Esophagus muscularis mucosa (tissue), 4 donors: ENCODE data around the gene S100A14. TPM values are rescaled to one million over a fixed set of nuclear protein-coding genes. Genes with fewer than 3 reads are reported as not detected.

ENCODE experiments used
- DNase-seq: peaks from one replicate; pipeline ENCODE4 v3.0.0-alpha.2; 2017; ENCODE audit errors: extremely low spot score
- H3K27ac ChIP-seq, 4 donors: fragments of 200-600 bp; sonication (generic); replicated peaks in 1 of 4; 1 replicate in 3 of 4; 2 replicates in 1 of 4; pipeline ENCODE4 v1.5.1; 2016 to 2019; ENCODE audit warnings: mild to moderate bottlenecking in 1 of 4
- H3K27me3 ChIP-seq, 4 donors: fragments of 200-600 bp; sonication (generic); one replicate each; pipeline versions ENCODE4 v1.5.1 to v1.6.0; 2016 to 2019
- H3K36me3 ChIP-seq, 4 donors: fragments of 200-600 bp; sonication (generic); one replicate each; pipeline ENCODE4 v1.5.1; 2016 to 2019
- H3K4me1 ChIP-seq, 4 donors: fragments of 200-600 bp; sonication (generic); one replicate each; pipeline ENCODE4 v1.5.1; 2016 to 2019
- H3K4me3 ChIP-seq, 4 donors: fragments of 200-600 bp; sonication (generic); 1 replicate in 2 of 4; 2 replicates in 2 of 4; pipeline ENCODE4 v1.5.1; 2016 to 2019; ENCODE audit warnings: mild to moderate bottlenecking in 4 of 4, moderate library complexity in 1 of 4
- H3K9me3 ChIP-seq, 4 donors: fragments of 200-600 bp; sonication (generic); 1 replicate in 3 of 4; 2 replicates in 1 of 4; pipeline ENCODE4 v1.5.1; 2016 to 2019
- EP300 ChIP-seq: sonication (generic); formaldehyde crosslinking; IDR thresholded peaks from one replicate; pipeline ENCODE4 v1.6.1; 2017; ENCODE audit warnings: antibody characterized with exemption
- POLR2A ChIP-seq: fragments of 450-650 bp; IDR thresholded peaks from one replicate; pipeline ENCODE4 v1.6.1; 2017; ENCODE audit warnings: antibody characterized with exemption, moderate library complexity, mild to moderate bottlenecking, low read depth
- POLR2AphosphoS5 ChIP-seq, 2 donors: sonication (generic); formaldehyde crosslinking; IDR thresholded peaks; one replicate each; pipeline ENCODE4 v1.6.1; 2017; ENCODE audit warnings: antibody characterized with exemption in 2 of 2
- WGBS: methylation state at CpG from one replicate; pipeline ENCODE4 v1.1.5; 2018; 5-methylcytosine and 5-hydroxymethylcytosine counted together
- intact Hi-C: fragments of 100-400 bp; cut with DNase I; formaldehyde crosslinking; loops from one replicate; pipeline ENCODE4 v1.15.1; 2023
- total RNA-seq, 4 donors: library from RNA; depleted of rRNA; stranded (reverse); fragments of >200 nt; gene quantifications; one replicate each; pipeline versions ENCODE4 v1.1.0 to v1.2.1, GENCODE V29; 2016
- TF ChIP-seq, protein P1 (sequence below), 3 experiments: fragments of 200-600 bp in 2 of 3; fragments of 450-650 bp in 1 of 3; sonication (generic) in 2 of 3; IDR thresholded peaks; one replicate each; pipeline ENCODE4 v1.5.1; 2017 to 2019; ENCODE audit warnings: antibody characterized with exemption in 3 of 3, mild to moderate bottlenecking in 2 of 3, moderate library complexity in 1 of 3

S100A14 gene
- total RNA-seq = 1 to 10 TPM in 1 of 4 donors, not detected in 3; 1.0 TPM

DNA sequence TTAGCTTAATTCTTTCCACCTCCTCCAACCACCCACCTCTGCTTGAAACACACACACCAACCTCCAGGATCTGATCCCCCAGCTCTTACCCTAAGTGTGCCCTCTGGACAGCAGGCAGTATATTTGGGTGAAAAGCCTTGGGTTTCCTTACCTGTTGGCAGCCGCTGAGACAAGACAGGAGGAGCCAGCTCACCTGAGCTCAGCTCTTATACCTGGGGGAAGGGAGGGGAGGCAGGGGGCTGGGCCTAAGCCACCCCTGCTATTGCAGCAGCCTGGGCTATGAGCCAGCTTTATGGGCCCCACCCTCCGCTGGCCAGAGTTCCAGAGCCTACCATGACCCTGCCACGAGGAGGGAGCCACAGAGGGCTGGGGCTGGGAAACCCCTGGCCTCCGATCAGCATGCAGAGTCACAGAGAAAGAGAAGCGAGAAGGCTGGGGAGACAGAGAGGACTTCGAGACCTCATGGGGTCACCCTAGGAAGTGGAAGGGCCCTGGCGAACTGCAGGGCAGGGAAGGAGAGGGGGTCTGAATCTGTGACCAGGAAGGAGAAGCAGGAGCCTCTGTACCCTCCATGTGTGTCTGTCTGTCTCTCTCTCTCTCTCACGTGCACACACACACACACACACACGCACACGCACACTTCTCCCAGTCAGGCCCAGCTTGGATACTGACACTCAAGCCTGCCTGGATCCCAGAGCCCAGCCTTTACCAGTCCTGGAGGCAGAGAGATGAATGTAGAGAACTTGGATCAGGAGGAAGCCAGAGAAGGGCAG, at the start of gene S100A14:
Gene S100A14 (minus strand): TSS at position 182 of the 773 bp plus-strand sequence. CDS start 467 bp downstream, outside the sequence.
- WGBS = 75% methylated on average over 9 of the region's 10 CpGs
- intact Hi-C loops = loop anchor here (5.0 kb wide), 2 partner anchors 44 to 84 kb away; no protein-coding TSS in a partner anchor
- H3K4me1 ChIP-seq = peaks cover 27 to 40% (median 31%) of the 10 kb centered on the region in 4 donors
- no peak within 1 kb of the TSS for H3K4me3 ChIP-seq
- H3K9me3 ChIP-seq = no peaks in the 10 kb centered on the region
- no peak for DNase-seq
- TF ChIP-seq, protein P1, sequence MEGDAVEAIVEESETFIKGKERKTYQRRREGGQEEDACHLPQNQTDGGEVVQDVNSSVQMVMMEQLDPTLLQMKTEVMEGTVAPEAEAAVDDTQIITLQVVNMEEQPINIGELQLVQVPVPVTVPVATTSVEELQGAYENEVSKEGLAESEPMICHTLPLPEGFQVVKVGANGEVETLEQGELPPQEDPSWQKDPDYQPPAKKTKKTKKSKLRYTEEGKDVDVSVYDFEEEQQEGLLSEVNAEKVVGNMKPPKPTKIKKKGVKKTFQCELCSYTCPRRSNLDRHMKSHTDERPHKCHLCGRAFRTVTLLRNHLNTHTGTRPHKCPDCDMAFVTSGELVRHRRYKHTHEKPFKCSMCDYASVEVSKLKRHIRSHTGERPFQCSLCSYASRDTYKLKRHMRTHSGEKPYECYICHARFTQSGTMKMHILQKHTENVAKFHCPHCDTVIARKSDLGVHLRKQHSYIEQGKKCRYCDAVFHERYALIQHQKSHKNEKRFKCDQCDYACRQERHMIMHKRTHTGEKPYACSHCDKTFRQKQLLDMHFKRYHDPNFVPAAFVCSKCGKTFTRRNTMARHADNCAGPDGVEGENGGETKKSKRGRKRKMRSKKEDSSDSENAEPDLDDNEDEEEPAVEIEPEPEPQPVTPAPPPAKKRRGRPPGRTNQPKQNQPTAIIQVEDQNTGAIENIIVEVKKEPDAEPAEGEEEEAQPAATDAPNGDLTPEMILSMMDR (IDR thresholded peaks at IDR 0.05) = no peak
- TF ChIP-seq EP300 (no peak), POLR2A (no peak), POLR2AphosphoS5 (IDR thresholded peaks at IDR 0.05) (no peak)
- H3K27ac ChIP-seq = peak within 1 kb of the TSS in 2 of 4 donors; percentile 35 to 46
- peaks cover 0 to 23% (median 15%) of the 10 kb centered on the region in 4 donors for H3K36me3 ChIP-seq
- H3K27me3 ChIP-seq = no peaks in the 10 kb centered on the region

DNA sequence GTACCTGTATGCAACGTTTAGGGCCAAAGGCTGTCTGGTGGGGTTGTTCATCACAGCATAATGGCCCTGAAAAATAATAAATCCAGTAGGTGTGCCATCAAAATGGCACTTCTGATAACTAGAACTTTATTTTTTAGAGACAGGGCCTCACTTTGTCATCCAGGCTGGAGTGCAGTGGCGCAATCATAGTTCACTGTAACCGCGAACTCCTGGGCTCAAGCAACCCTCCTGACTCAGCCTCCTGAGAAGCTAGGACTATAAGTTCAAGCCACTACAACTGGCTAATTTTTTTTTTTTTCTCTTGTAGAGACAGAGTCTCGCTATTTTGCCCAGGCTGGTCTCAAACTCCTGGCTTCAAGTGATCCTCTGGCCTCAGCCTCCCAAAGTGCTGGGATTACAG, 47.1 kb upstream of the S100A14 start:
- no peak for DNase-seq
- peaks cover 61 to 85% (median 79%) of the 10 kb centered on the region in 4 donors for H3K36me3 ChIP-seq
- peaks cover 10 to 15% (median 14%) of the 10 kb centered on the region in 4 donors for H3K4me1 ChIP-seq
- no peak overlapping the region for H3K4me3 ChIP-seq
- H3K27ac ChIP-seq = peak overlapping the region in 1 of 4 donors; percentile 23
- H3K9me3 ChIP-seq = no peaks in the 10 kb centered on the region
- intact Hi-C loops = no loop called here
- H3K27me3 ChIP-seq = no peaks in the 10 kb centered on the region
- WGBS = 82% methylated on average over 5 of the region's 5 CpGs
- TF ChIP-seq POLR2AphosphoS5 (IDR thresholded peaks at IDR 0.05) (no peak), EP300 (no peak), POLR2A (no peak)
- TF ChIP-seq, protein P1 (IDR thresholded peaks at IDR 0.05) = no peak

DNA sequence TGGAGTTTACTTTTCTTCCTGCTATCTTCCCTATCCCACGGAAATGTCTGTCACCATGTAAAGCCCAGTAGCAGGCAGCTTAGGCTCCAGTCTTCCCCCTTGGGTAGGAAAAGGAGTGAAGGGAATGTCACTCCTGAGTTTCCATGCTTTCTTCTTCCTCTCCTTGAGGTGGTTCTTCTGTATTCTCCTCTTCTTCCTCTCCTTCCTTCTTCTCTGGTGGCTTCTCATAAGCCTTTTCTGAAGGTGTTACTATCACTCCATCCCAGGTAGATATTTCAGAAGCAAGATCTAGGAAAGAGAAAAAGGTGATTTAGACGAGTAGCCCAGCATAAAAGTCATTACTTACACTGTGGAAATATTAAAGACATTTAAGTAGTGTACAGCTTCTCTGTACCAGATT, 46.1 kb upstream of the S100A14 start:
- Histone ChIP-seq H3K27me3 (no peaks in the 10 kb centered on the region), H3K36me3 (peaks cover 54 to 75% (median 69%) of the 10 kb centered on the region in 4 donors), H3K4me3 (no peak overlapping the region), H3K4me1 (peaks cover 10 to 19% (median 13%) of the 10 kb centered on the region in 4 donors), H3K27ac (no peak overlapping the region), H3K9me3 (no peaks in the 10 kb centered on the region)
- intact Hi-C loops = no loop called here
- DNase-seq = no peak
- WGBS = 47% methylated on average over 2 of the region's 2 CpGs
- TF ChIP-seq POLR2A (no peak), POLR2AphosphoS5 (IDR thresholded peaks at IDR 0.05) (no peak), EP300 (no peak)
- TF ChIP-seq, protein P1 (IDR thresholded peaks at IDR 0.05) = no peak

DNA sequence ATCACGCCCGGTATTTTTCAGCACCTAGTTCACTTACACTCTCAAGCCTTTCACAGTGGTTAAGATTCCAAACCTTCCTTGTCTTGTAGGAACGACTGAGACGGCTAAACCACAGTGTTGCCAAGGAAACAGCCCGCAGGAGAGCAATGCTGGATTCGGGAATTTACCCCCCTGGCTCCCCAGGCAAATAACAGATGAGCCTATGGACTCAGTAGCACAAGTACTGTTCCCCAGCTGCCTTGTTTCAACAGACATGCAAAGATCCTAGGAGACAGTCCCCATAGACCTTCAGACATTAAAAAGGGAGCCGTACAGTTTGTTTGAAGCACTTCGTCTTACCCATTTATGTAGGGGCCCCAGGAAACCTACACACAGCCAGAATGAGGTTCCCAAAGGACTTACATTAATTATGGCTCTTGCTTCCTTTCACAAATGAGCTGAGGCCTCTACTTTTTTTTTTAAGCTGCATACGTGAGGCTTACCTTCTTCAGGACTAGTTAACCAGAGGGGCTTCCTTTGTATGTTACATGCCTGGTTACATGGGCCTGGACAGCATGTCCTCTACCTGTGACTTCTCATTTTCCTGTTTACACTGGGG, 45.1 kb upstream of the S100A14 start:
- Histone ChIP-seq H3K4me3 (no peak overlapping the region), H3K4me1 (peaks cover 10 to 19% (median 13%) of the 10 kb centered on the region in 4 donors), H3K36me3 (peaks cover 43 to 65% (median 59%) of the 10 kb centered on the region in 4 donors), H3K27me3 (no peaks in the 10 kb centered on the region), H3K27ac (peak overlapping the region in 1 of 4 donors; percentile 5), H3K9me3 (no peaks in the 10 kb centered on the region)
- DNase-seq = no peak
- TF ChIP-seq, protein P1 (IDR thresholded peaks at IDR 0.05) = no peak
- no peak for TF ChIP-seq POLR2AphosphoS5 (IDR thresholded peaks at IDR 0.05)
- intact Hi-C loops = no loop called here
- WGBS = 62% methylated on average over 8 of the region's 9 CpGs
